ENCODE measurements around the gene HES5.

Gene HES5

DNA sequence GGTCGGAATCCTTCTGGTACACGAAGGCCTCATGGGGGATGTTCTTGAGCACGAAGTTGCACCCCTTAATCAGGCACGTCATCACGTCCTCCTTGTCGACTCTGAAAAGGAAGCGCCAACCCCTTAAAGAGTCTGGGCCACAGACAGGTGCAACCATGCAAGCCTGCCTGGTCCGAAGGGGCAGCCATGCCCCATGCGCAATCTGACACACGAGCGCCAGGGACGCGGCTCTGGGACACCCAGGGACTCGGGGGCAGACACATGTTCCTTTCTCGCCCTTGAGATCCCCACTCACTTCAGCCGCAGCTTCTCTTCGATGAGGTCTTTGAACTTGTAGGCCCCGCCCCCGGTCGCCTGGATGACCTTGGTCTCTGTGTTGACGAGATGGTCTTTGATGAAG is 9.3 kb downstream of the HES5 start:
- H3K27ac Mint-ChIP-seq: no peak overlapping the region
- no peak overlapping the region for H3K4me3 Mint-ChIP-seq

DNA sequence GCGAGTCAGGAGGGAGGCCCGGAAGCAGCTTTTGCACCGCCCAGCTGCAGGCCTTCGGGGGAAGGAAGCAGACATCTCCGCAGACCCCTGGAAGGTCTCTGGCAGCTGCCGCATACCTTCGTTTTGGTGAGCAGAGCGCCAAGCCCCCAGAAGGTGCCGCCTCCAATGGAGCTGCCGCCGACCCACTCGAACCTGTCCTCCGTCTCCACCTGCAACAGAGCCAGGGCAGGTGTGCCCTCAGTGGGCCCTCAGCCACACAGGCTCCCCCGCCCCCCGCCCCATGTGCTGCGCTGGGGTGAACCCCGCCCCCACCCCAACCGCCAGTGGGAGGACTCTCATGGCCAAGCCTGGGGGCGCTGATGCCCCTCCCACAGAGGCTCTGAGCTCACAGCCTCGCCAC is 9.9 kb downstream of the HES5 start:
- H3K9me3 Mint-ChIP-seq (ENCODE audit: low read depth): no peaks in the 10 kb centered on the region
- no peaks in the 10 kb centered on the region for H3K36me3 Mint-ChIP-seq
- H3K27ac Mint-ChIP-seq: no peak overlapping the region
- no peak overlapping the region for H3K4me3 Mint-ChIP-seq
- H3K4me1 Mint-ChIP-seq (ENCODE audit: low read depth): peaks cover 30% of the 10 kb centered on the region
- no peaks in the 10 kb centered on the region for H3K27me3 Mint-ChIP-seq

More for the DNA sequence above, 9.3 kb downstream of the HES5 start:
- Mint-ChIP-seq H3K27me3 (no peaks in the 10 kb centered on the region), H3K36me3 (no peaks in the 10 kb centered on the region), H3K9me3 (ENCODE audit: low read depth) (no peaks in the 10 kb centered on the region), H3K4me1 (ENCODE audit: low read depth) (peaks cover 31% of the 10 kb centered on the region)

DNA sequence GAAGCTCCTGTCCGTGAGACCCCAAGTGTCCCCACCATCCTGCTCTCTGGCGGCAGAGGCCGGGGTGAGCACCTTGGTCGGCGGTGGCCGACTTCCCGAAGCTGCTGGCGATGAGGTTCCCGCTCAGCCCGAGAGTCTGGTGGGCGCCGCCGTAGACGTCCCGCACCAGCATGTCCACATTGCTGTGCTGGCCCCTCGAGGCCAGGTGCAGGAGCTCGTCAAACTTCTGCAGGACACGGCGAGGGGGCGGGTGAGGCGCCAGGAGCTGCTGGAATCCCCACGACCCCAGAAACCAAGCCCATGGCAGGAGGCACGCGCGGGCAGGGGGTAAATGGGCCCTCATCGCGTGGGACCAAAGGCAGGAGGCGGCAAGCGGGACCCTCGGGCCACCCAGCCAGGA is 10.3 kb downstream of the HES5 start:
- H3K27ac Mint-ChIP-seq: no peak overlapping the region
- peaks cover 25% of the 10 kb centered on the region for H3K4me1 Mint-ChIP-seq (ENCODE audit: low read depth)
- no peaks in the 10 kb centered on the region for H3K9me3 Mint-ChIP-seq (ENCODE audit: low read depth)
- no peaks in the 10 kb centered on the region for H3K36me3 Mint-ChIP-seq
- H3K4me3 Mint-ChIP-seq: no peak overlapping the region
- H3K27me3 Mint-ChIP-seq: no peaks in the 10 kb centered on the region

DNA sequence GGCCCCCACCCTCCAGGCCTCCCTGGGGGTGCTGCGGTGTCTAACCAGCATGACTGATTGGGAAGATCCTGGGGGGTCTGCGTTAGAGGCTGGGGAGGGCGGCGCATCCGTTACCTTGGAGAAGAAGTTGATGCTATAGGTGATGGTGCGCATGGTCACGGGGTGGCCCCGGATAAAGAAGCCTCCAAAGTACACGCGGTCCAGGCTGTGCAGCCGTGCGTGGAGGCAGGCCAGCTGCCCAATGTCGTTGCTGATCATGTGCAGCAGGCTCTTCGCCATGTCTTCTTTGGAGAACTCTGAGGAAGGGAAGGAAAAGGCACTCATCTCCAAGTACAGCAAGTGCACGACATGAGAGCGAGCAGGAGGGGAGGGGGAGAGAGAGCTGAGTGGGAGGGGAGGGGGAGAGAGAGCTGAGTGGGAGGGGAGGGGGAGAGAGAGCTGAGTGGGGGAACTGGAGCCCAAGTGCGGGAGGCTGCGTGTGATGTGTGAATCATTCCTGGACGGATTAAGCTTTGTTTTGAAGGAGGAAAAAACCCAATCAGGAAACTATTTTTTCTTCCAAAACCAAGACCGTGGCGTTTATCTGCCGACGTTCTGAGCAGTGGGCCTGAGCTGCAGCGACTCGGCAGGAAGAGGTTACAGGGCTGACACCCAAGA is 10.9 kb downstream of the HES5 start:
- no peaks in the 10 kb centered on the region for H3K9me3 Mint-ChIP-seq (ENCODE audit: low read depth)
- no peaks in the 10 kb centered on the region for H3K36me3 Mint-ChIP-seq
- H3K4me3 Mint-ChIP-seq: no peak overlapping the region
- no peaks in the 10 kb centered on the region for H3K27me3 Mint-ChIP-seq
- H3K4me1 Mint-ChIP-seq (ENCODE audit: low read depth): peaks cover 19% of the 10 kb centered on the region
- H3K27ac Mint-ChIP-seq: no peak overlapping the region

GRCh38 chr1:2518528-2518927 is 11.5 kb downstream of the HES5 start:
- Mint-ChIP-seq H3K27me3 (no peaks in the 10 kb centered on the region), H3K27ac (peak overlapping the region; percentile 22), H3K36me3 (no peaks in the 10 kb centered on the region), H3K4me3 (no peak overlapping the region), H3K4me1 (ENCODE audit: low read depth) (peaks cover 13% of the 10 kb centered on the region), H3K9me3 (ENCODE audit: low read depth) (no peaks in the 10 kb centered on the region)

- Mint-ChIP-seq H3K36me3 (no peaks in the 10 kb centered on the region), H3K9me3 (ENCODE audit: low read depth) (no peaks in the 10 kb centered on the region), H3K4me1 (ENCODE audit: low read depth) (peaks cover 7% of the 10 kb centered on the region)
Measured at GRCh38 chr1:2517966-2518365, 12.1 kb downstream of the HES5 start.

GRCh38 chr1:2516946-2517345 is 13.1 kb downstream of the HES5 start:
- H3K36me3 Mint-ChIP-seq: no peaks in the 10 kb centered on the region
- no peak overlapping the region for H3K27ac Mint-ChIP-seq
- no peaks in the 10 kb centered on the region for H3K27me3 Mint-ChIP-seq
- no peaks in the 10 kb centered on the region for H3K9me3 Mint-ChIP-seq (ENCODE audit: low read depth)
- H3K4me1 Mint-ChIP-seq (ENCODE audit: low read depth): no peaks in the 10 kb centered on the region
- H3K4me3 Mint-ChIP-seq: no peak overlapping the region

More at GRCh38 chr1:2517966-2518365, 12.1 kb downstream of the HES5 start:
- Mint-ChIP-seq H3K4me3 (no peak overlapping the region), H3K27ac (no peak overlapping the region), H3K27me3 (no peaks in the 10 kb centered on the region)

DNA sequence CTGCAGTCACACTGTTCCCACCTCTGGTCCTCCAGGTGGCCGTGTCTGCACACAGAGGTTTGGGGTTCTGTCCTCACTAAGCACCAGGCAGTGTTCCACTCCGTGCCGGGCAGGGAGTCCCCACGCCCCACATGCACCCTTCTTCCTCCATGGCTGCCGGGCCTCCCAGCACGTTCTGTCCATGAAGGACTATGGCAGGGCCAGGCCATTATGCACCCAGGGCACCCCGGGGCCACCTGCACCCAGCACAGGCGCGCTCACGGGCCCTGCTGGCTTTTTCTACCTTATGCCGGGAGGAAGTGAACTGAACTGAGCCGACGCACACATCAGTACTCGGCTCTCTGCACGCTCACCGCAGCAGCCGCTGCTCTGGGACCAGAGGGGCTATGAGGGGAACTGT is 13.9 kb downstream of the HES5 start:
- Mint-ChIP-seq H3K27me3 (no peaks in the 10 kb centered on the region), H3K27ac (no peak overlapping the region), H3K4me3 (no peak overlapping the region), H3K36me3 (no peaks in the 10 kb centered on the region), H3K9me3 (ENCODE audit: low read depth) (no peaks in the 10 kb centered on the region), H3K4me1 (ENCODE audit: low read depth) (no peaks in the 10 kb centered on the region)

GRCh38 chr1:2515763-2516080 is 14.3 kb downstream of the HES5 start:
- Mint-ChIP-seq H3K4me3 (no peak overlapping the region), H3K9me3 (ENCODE audit: low read depth) (no peaks in the 10 kb centered on the region), H3K27ac (no peak overlapping the region), H3K4me1 (ENCODE audit: low read depth) (no peaks in the 10 kb centered on the region), H3K27me3 (no peaks in the 10 kb centered on the region), H3K36me3 (no peaks in the 10 kb centered on the region)

GRCh38 chr1:2514863-2515762 is 14.9 kb downstream of the HES5 start:
- Mint-ChIP-seq H3K9me3 (ENCODE audit: low read depth) (no peaks in the 10 kb centered on the region), H3K4me3 (no peak overlapping the region), H3K4me1 (ENCODE audit: low read depth) (no peaks in the 10 kb centered on the region), H3K27ac (no peak overlapping the region), H3K27me3 (no peaks in the 10 kb centered on the region), H3K36me3 (no peaks in the 10 kb centered on the region)

GRCh38 chr1:2513939-2514652 is 16.0 kb downstream of the HES5 start:
- no peak overlapping the region for H3K27ac Mint-ChIP-seq

DNA sequence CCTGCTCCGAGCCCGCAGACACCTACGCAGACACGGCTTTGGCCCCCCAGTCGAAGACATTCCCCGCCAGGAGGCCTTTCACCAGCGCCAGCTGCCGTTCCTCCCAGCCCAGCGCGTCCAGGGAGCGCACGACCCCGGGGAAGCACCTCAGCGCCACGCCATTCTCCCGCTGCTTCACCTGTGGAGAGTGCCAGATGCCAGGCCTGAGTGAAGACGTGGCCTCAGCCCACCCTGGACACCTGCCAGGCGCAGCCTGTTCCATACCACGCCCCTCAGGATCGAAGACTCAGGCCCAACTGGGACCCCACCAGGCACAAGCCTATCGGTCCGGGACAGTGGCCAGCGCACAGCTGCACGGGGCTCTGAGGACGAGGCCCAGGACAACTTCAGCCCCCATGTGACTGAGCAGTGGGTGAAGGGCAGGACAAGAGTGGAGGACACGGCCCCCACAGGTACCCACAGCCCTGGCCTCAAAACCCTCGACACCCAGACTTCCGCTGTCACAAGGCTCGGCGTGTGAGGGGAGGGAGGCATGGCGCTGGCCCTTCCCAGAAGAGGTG is 17.1 kb downstream of the HES5 start:
- no peaks in the 10 kb centered on the region for H3K27me3 Mint-ChIP-seq
- no peaks in the 10 kb centered on the region for H3K36me3 Mint-ChIP-seq
- no peak overlapping the region for H3K27ac Mint-ChIP-seq
- no peak overlapping the region for H3K4me3 Mint-ChIP-seq
- H3K4me1 Mint-ChIP-seq (ENCODE audit: low read depth): no peaks in the 10 kb centered on the region
- H3K9me3 Mint-ChIP-seq (ENCODE audit: low read depth): no peaks in the 10 kb centered on the region

More at GRCh38 chr1:2513939-2514652, 16.0 kb downstream of the HES5 start:
- H3K4me3 Mint-ChIP-seq: no peak overlapping the region
- H3K9me3 Mint-ChIP-seq (ENCODE audit: low read depth): no peaks in the 10 kb centered on the region
- no peaks in the 10 kb centered on the region for H3K27me3 Mint-ChIP-seq
- no peaks in the 10 kb centered on the region for H3K4me1 Mint-ChIP-seq (ENCODE audit: low read depth)
- no peaks in the 10 kb centered on the region for H3K36me3 Mint-ChIP-seq

DNA sequence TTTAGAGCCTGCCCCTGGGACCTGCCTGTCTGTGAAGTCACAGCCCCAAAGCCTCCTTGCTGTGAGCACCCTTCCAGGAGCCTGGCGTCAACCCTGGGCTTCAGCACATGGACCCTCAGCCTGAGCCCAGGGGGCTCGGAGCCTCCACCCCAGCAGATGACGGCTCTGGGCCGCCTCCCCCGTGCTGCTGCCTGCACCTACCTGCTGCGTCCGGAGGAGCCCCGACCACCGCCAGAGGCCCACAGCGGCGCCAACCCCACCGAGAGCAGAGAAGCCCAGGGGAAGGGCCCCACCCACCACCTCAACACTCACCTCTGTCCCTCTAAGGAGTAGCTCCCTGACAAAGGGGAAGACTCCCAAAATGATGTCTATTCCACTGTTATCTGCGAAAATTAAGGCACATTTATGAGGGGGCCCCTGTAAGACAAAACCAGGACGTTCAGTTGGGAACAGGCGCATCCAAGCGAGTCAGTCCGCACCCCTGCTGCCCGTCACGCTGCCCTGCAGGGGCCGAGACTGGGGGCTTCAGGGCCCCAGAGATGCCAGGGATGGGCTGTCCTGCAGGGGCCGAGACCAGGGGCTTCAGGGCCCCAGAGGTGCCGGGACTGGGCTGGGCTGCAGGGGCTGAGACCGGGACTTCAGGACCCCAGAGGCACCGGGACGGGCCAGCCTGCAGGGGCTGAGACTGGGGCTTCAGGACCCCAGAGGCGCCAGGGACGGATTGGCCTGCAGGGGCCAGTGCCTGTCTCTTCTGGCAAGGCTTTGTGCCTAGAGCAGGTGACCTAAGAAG is 19.5 kb downstream of the HES5 start:
- no peaks in the 10 kb centered on the region for H3K4me1 Mint-ChIP-seq (ENCODE audit: low read depth)
- H3K36me3 Mint-ChIP-seq: no peaks in the 10 kb centered on the region
- H3K4me3 Mint-ChIP-seq: no peak overlapping the region
- no peak overlapping the region for H3K27ac Mint-ChIP-seq
- no peaks in the 10 kb centered on the region for H3K9me3 Mint-ChIP-seq (ENCODE audit: low read depth)
- no peaks in the 10 kb centered on the region for H3K27me3 Mint-ChIP-seq

DNA sequence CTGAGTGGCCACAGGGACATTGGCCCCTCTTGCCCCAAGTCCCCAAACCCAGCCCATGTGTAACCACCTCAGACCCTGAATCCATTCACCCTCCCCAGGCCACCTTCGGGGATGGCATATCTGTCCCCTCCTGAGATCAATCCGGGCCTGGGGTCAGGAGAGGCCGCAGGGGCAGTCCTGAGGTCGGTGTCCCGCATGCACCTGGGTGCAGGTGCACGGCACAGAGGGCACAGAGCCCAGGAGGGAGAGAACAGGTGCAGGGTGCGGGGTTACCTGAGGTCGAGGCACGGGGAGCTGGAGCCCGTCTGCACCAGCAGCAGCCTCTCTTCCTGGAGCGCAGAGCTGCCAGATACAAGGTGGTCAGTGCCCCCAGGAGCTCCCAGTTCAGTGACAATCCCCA is 20.5 kb downstream of the HES5 start:
- Mint-ChIP-seq H3K4me1 (ENCODE audit: low read depth) (no peaks in the 10 kb centered on the region), H3K9me3 (ENCODE audit: low read depth) (no peaks in the 10 kb centered on the region), H3K27me3 (no peaks in the 10 kb centered on the region), H3K4me3 (no peak overlapping the region), H3K27ac (no peak overlapping the region), H3K36me3 (no peaks in the 10 kb centered on the region)

Measured in activated naive CD8-positive, alpha-beta T cell (primary cell).